CD4-positive, alpha-beta T cell treated with Interleukin-10 for 1 hour (primary cell): Measurements from ENCODE around the gene PEX11B.

Experiments
- DNase-seq: peaks from one replicate; pipeline ENCODE4 v3.0.0-alpha.2; 2020

PEX11B gene

DNA sequence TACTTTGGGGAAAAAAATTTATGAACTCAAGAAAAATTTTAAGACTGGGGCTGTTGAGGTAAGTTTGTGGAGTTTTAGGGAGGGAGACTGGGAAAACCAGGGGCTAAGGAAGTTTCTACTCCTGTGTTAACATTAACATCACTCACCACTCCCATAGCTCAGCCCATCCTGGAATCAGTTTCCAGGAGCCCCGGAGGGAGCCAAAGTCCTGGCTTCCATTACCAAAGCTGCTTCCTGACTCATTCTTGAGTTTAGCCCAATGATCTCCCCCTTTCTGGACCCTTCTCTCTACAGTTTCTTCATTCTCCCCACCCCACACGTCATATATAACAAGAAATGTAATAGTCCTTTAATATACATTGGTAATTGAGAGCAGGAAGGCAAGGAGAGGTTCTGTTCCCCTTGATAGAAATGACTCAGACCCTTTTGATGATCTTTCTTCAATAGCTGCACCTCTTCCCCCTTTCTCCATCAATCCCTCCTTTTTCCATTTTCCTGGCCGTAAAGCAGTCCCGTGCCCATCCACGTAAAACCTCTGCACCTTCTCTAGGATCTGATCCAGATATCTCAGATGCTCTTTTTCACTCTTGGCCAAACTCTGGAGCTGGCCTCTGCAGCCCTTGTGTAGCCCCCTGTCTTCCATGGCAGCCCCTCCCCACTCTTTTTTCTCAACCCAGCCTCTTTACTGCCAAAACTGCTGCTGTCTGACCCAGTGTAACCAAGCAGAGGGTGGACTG is 55.1 kb downstream of the PEX11B start:
- DNase-seq: no peak
